ENCODE measurements around the gene IDUA.

DNA sequence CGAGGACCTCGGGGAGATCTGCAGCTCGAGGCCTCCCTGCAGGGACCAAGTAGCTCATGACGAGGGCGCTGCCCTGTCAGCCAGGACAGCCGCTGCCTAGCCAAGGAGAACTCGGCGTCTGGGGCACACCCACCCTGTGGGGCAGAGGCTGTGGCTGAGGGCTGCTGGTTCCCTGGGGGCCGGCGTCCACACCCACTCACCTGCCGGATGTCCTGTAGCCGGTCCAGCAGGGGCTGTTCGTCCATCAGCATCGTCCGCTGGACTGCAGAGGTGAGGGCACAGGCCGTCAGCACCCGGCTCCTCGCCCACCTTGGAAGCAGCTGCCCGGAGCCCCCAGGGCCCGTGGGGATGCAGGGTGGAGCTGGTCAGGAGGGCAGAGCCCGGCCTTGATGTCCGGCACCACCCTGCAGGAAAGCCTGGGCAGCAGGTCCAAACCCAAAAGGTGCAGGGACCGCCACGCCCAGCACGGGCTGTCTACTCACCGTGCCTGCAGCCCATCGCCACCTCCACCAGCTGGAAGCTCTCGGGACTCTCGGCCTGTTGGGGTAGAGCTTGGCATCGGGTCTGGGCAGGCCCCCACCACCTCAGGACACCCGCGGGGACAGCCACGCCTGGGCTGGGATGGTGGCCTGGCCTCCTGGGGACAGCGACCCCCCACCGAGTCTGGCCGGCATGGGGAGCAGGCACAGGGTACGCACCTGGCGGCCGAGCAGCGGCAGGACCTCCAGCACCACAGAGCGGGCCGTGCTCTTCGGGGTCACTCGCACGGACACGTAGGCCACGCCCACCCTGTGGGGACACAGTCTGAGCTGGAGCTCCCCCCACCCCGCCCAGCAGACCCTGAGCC is 20.4 kb upstream of the IDUA start:
- TF ChIP-seq CTCF (IDR thresholded peaks at IDR 0.05; ENCODE audit: insufficient read depth, low read length) (no peak), POLR2AphosphoS5 (IDR thresholded peaks at IDR 0.05; ENCODE audit: low read depth) (no peak), GABPA (IDR thresholded peaks at IDR 0.05; ENCODE audit: low read depth) (no peak), REST (IDR thresholded peaks at IDR 0.05; ENCODE audit: insufficient replicate concordance, low read depth) (no peak)

Data from HL-60 (cell line).